Retinal pigment epithelial cell (primary cell): ENCODE measurements around the gene CARD14.
A peak's percentile ranks its signal among the peaks of the same experiment; 100 is the strongest.
"Not testable (repeated sequence)": the region's sequence is repeated elsewhere in the genome, so short reads cannot be mapped to it uniquely, and the experiment has no call there.

Source experiments
- DNase-seq: peaks from one replicate; pipeline ENCODE4 v3.0.0-alpha.2; 2010; ENCODE audit warnings: low read depth
- H3K4me3 ChIP-seq: 2 replicates; pipeline ENCODE4 v1.5.1; 2011; ENCODE audit warnings: mild to moderate bottlenecking, low read length, control low read depth, moderate library complexity
- TF ChIP-seq, protein P1 (sequence below): conservative IDR thresholded peaks from 2 replicates; pipeline ENCODE4 v1.5.1; 2011; ENCODE audit warnings: low read depth, low read length, control low read depth, inconsistent platforms

Gene CARD14

DNA sequence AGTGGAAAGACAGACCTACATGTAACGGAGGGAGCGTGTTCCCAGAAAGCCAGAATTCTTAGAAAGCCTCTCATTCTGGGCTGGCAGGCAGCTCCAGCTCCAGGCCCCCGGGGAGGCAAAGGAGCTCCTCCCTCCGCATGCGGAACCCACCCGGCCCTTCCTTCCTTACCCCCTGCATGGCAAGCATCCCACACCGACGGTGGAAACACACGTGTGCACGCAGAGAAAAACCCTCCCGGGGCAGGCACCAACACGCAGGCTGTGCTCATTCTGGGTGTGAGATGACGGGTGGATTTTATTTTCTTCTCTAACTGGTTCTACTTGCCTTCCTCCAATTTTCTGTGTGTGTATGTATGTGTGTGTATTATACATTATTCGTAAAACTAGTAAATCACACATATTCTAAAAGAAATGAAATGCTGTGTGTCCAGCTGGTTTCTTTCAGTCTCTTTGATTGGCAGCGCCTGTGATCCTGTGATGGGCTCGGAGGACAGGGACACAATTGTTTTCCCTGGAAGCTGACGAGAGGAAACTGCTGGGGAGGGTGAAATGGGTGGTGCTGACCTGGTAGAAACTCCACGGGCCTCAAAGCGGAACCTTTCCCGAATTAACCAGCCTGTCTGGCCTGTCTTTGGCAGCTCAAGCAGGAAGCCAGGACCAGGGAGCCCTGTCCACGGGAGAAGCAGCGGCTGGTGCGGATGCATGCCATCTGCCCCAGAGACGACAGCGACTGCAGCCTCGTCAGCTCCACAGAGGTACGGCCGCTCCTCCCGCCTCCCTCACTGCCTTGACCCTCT lies 22.2 kb downstream of the CARD14 start:
- TF ChIP-seq, protein P1, sequence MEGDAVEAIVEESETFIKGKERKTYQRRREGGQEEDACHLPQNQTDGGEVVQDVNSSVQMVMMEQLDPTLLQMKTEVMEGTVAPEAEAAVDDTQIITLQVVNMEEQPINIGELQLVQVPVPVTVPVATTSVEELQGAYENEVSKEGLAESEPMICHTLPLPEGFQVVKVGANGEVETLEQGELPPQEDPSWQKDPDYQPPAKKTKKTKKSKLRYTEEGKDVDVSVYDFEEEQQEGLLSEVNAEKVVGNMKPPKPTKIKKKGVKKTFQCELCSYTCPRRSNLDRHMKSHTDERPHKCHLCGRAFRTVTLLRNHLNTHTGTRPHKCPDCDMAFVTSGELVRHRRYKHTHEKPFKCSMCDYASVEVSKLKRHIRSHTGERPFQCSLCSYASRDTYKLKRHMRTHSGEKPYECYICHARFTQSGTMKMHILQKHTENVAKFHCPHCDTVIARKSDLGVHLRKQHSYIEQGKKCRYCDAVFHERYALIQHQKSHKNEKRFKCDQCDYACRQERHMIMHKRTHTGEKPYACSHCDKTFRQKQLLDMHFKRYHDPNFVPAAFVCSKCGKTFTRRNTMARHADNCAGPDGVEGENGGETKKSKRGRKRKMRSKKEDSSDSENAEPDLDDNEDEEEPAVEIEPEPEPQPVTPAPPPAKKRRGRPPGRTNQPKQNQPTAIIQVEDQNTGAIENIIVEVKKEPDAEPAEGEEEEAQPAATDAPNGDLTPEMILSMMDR = no peak
- H3K4me3 ChIP-seq = no peak overlapping the region
- no peak for DNase-seq

DNA sequence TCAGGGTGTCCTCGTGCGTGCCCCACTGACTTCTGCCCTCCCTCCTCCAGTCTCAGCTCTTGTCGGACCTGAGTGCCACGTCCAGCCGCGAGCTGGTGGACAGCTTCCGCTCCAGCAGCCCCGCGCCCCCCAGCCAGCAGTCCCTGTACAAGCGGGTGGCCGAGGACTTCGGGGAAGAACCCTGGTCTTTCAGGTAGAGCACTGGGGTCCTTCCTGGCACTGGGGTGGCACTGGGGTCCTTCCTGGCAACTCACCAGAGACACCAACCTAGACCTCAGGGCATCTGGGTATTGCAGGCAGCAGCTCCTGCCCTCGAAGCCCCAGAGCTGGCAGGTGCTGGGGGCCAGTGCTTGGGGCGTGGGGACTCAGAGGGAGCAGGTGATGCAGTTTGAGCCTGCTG lies 25.3 kb downstream of the CARD14 start:
- H3K4me3 ChIP-seq = no peak overlapping the region
- TF ChIP-seq, protein P1 = no peak
- no peak for DNase-seq

DNA sequence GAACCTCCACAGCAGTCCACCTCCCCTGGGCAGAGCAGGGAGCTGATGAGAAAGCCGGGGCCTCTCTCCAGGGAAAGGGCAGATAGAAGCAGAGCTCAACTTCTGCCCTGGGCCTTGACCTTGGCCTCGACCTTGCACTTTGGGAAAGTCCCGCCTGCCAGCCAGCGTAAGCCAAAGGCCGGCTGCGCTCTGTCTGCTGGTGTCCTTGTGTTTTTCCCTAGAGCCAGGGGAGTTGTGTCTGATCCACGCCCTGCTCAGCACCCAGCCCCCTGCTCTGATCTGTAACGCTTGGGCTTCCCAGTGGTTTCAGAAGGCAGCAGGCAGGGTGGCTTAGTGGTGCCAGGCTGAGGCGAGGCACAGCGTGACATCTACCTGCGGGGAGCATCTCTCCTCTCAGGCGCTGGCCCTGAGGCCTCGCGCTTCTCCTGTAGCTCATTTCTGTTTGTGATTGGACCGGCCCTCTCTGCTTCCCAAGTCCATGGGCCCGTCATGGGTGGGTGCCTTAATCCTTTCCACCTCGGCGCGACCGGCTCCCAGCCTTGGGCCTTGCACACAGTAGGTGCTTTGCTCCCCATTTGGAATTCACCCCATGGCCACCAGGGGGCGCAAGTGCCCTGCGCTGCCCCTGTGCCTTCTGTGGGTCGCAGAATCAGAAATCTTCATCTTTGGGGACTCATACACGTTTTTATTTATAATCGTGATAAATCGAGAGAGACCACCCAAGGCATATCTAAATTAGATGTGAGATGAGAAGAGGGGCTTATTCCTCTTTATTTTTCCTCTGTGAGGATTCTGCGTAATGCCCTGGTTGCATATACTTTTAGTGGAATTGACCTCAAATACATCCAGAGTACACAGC lies 26.1 kb downstream of the CARD14 start:
- DNase-seq = no peak
- no peak overlapping the region for H3K4me3 ChIP-seq
- TF ChIP-seq, protein P1 = peak; percentile 89

DNA sequence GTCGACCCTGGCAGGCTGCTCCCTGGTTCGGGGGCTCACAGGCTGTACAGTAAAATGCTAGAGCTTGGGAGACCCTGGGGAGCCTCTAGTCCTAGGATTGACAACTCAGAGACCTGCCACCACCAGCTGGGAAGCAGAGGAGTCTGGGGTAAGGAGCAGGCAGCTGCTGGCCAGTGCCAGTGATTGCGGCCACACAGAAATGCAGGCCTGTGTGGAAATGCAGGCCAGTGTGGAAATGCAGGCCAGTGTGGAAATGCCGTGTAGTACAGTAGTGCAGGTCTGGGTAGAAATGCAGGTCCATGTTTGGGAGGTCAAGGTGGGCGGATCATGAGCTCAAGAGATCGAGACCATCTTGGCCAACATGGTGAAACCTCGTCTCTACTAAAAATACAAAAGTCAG lies 26.8 kb downstream of the CARD14 start:
- no peak for DNase-seq
- TF ChIP-seq, protein P1 = no peak
- no peak overlapping the region for H3K4me3 ChIP-seq

DNA sequence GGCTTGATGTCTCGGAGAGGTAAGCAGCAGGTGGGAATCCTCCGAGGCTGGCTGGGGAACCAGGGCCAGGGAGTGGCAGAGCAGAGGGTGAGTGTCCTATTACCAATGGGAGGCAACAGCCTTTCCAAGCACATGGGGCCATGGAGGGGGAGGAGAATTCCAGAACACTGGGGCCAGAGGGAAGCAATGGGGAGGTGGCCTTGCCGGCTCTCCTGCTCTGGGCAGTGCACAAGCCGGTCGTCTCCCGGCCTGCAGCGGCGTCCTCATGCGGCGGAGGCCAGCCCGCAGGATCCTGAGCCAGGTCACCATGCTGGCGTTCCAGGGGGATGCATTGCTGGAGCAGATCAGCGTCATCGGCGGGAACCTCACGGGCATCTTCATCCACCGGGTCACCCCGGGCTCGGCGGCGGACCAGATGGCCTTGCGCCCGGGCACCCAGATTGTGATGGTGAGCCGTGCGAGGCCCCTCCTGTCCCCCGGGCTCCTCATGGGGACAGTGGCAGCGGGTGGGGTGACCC lies 28.4 kb downstream of the CARD14 start:
- no peak for DNase-seq
- no peak overlapping the region for H3K4me3 ChIP-seq
- TF ChIP-seq, protein P1 = no peak

DNA sequence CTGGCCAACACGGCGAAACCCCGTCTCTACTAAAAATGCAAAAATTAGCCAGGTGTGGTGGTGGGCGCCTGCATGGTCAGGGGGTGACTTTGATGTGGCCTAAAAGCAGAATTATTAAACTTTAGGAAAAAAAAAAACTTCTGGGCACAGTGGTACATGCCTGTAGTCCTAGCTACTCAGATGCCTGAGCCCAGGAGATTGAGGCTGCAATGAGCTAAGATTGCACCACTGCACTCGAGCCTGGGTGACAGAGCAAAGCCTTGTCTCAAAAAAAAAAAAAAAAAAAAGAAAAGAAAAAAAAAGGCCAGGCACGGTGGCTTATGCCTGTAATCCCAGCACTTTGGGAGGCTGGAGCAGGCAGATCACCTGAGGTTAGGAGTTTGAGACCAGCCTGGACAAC lies 29.5 kb downstream of the CARD14 start:
- DNase-seq, H3K4me3 ChIP-seq: not testable (repeated sequence)

DNA sequence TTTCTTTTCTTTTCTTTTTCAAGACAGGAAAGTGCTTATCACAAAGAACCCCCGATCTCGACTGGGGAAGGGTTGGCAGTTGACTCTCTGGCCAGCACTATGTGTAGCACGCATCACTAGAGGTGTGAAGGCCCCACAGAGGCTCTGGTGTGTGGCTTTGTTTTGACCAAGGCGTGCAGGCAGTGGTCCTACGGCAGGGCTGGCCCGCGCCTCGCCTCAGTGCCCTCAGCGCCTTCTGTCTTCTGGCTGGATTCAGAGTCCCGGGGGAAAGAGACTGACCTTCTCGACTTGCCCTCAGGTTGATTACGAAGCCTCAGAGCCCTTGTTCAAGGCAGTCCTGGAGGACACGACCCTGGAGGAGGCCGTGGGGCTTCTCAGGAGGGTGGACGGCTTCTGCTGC lies 31.6 kb downstream of the CARD14 start:
- TF ChIP-seq, protein P1 = no peak
- no peak overlapping the region for H3K4me3 ChIP-seq
- DNase-seq = no peak
